HUES48 (cell line): ENCODE data around the gene TBL3.
"Not testable (repeated sequence)": the region's sequence is repeated elsewhere in the genome, so short reads cannot be mapped to it uniquely, and the experiment has no call there.

ENCODE experiments used
- H3K27ac ChIP-seq: one replicate; pipeline ENCODE4 v1.7.0; 2013; ENCODE audit warnings: low read depth, low read length, inconsistent platforms
- H3K27me3 ChIP-seq: 2 replicates; pipeline ENCODE4 v1.6.1; 2013; ENCODE audit warnings: mild to moderate bottlenecking, low read length; ENCODE audit not compliant: control insufficient read depth, insufficient read depth
- H3K36me3 ChIP-seq: 2 replicates; pipeline ENCODE4 v1.6.1; 2013; ENCODE audit warnings: low read length; ENCODE audit not compliant: control insufficient read depth, insufficient read depth
- H3K4me1 ChIP-seq: 2 replicates; pipeline ENCODE4 v1.6.1; 2013; ENCODE audit warnings: mild to moderate bottlenecking, low read length; ENCODE audit not compliant: control insufficient read depth, insufficient read depth
- H3K4me3 ChIP-seq: 2 replicates; pipeline ENCODE4 v1.5.1; 2013; ENCODE audit warnings: mild to moderate bottlenecking, low read depth, low read length
- H3K9ac ChIP-seq: 2 replicates; pipeline ENCODE4 v1.6.1; 2013; ENCODE audit warnings: mild to moderate bottlenecking, low read depth, low read length, moderate library complexity
- H3K9me3 ChIP-seq: 2 replicates; pipeline ENCODE4 v1.6.1; 2013; ENCODE audit warnings: low read length; ENCODE audit not compliant: control insufficient read depth, insufficient read depth

The TBL3 gene

GRCh38 chr16:1936945-1937479 is 34.8 kb upstream of the TBL3 start:
- Histone ChIP-seq H3K4me1 (peaks cover 3% of the 10 kb centered on the region), H3K27me3 (no peaks in the 10 kb centered on the region), H3K9me3 (no peaks in the 10 kb centered on the region), H3K27ac (no peak overlapping the region), H3K36me3 (peaks cover 26% of the 10 kb centered on the region), H3K9ac (no peak overlapping the region), H3K4me3 (no peak overlapping the region)

DNA sequence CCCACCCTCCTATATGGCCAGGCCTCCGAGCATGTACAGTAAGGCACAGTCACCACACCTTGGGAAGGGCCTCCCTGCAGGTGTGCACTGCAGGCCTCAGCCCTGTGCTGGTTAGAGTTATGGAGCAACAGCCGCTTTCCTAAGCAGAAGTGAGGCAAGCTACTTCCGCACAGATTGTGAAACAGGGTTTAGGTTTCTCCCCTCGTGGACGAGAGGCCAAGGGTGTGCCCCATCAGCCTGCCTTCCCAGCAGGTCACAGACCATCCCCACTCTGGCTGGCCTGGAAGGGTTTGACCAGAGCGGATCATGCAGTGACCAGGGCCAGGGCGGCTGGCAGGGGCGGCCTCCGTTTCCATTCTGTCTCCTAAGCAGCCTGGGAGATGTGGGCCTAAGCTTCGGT is 33.5 kb upstream of the TBL3 start:
- peaks cover 9% of the 10 kb centered on the region for H3K4me1 ChIP-seq
- H3K27me3 ChIP-seq: no peaks in the 10 kb centered on the region
- H3K9me3 ChIP-seq: no peaks in the 10 kb centered on the region
- H3K27ac ChIP-seq: no peak overlapping the region
- H3K4me3 ChIP-seq: no peak overlapping the region
- H3K36me3 ChIP-seq: peaks cover 26% of the 10 kb centered on the region
- H3K9ac ChIP-seq: no peak overlapping the region

DNA sequence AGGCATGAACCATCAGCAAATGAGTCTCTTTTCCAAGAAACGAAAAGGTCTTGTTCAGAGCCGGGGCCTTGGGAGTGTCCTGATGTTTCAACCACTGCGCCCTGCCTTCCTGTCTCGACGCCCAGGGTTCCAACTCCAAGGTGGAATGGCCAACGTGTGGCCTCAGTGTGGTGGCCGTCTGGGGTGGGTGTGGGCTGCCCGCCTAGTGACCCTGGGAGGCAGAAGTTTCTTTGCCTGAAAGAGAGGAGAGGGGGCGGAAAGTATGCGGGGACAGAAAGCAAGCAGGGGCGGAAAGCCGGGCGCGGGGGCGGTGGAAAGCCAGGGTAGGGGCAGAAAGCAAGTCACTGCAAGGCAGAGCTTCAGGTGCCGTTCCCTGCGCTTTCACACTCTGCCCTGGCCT is 32.9 kb upstream of the TBL3 start:
- H3K4me1 ChIP-seq: peaks cover 9% of the 10 kb centered on the region
- H3K36me3 ChIP-seq: peaks cover 26% of the 10 kb centered on the region
- no peak overlapping the region for H3K9ac ChIP-seq
- no peaks in the 10 kb centered on the region for H3K9me3 ChIP-seq
- no peak overlapping the region for H3K27ac ChIP-seq
- no peaks in the 10 kb centered on the region for H3K27me3 ChIP-seq
- H3K4me3 ChIP-seq: no peak overlapping the region

- not testable (repeated sequence) for H3K27ac ChIP-seq, H3K9ac ChIP-seq, H3K4me3 ChIP-seq, H3K9me3 ChIP-seq, H3K27me3 ChIP-seq, H3K4me1 ChIP-seq
- peaks cover 26% of the 10 kb centered on the region for H3K36me3 ChIP-seq
These were observed 32.0 kb upstream of the TBL3 start for GRCh38 chr16:1939833-1940232.

DNA sequence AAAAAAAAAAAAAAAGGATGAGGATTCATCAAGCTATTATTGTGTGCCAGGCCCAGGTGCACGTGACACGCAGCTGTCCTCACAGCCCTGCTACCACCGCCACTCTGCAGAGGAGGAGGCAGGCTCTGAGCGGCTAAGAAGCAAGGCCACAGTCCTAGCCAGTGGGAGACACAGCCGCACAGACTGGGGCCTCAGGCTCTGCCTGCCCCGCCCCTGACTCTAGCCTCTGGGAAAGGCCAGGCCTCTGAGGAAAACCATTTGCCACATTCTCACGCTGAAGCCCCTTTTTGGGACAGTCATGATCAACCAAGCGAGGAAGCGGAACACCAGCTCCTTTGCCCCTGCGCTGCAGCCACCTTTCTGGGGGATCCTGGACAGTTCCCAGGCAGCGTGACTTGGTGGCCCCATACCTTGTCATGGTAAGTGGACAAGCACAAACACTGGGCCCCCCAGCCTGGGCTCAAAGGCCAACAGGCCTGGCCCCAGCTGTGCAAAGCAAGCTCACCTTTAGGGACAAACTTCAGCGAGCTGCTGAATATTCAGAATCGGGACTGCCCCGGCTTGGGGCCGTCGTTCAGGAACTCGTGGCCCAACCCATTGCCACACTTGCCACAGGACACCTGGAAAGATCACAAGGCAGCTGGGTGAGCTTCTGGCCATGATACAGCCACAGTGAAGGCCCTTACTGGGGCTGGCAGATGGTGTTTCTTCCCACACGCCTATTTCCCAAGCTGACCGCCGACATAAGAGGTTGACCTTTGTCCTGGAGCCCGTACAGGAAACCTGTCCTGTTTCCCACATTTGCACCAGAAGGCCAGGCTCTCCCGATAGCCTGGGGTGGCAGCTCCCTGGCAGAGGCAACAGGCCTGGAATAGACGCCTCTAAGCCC is 31.3 kb upstream of the TBL3 start:
- no peaks in the 10 kb centered on the region for H3K9me3 ChIP-seq
- H3K9ac ChIP-seq: no peak overlapping the region
- no peaks in the 10 kb centered on the region for H3K27me3 ChIP-seq
- H3K4me1 ChIP-seq: peaks cover 9% of the 10 kb centered on the region
- H3K36me3 ChIP-seq: peaks cover 26% of the 10 kb centered on the region
- no peak overlapping the region for H3K27ac ChIP-seq
- no peak overlapping the region for H3K4me3 ChIP-seq

- peaks cover 9% of the 10 kb centered on the region for H3K4me1 ChIP-seq
- no peaks in the 10 kb centered on the region for H3K9me3 ChIP-seq
- H3K27me3 ChIP-seq: no peaks in the 10 kb centered on the region
- H3K4me3 ChIP-seq: no peak overlapping the region; the same call in 1 of the 2 replicates
- no peak overlapping the region for H3K9ac ChIP-seq
- peaks cover 26% of the 10 kb centered on the region for H3K36me3 ChIP-seq
- no peak overlapping the region for H3K27ac ChIP-seq
These were observed 30.4 kb upstream of the TBL3 start for GRCh38 chr16:1941162-1942046.

DNA sequence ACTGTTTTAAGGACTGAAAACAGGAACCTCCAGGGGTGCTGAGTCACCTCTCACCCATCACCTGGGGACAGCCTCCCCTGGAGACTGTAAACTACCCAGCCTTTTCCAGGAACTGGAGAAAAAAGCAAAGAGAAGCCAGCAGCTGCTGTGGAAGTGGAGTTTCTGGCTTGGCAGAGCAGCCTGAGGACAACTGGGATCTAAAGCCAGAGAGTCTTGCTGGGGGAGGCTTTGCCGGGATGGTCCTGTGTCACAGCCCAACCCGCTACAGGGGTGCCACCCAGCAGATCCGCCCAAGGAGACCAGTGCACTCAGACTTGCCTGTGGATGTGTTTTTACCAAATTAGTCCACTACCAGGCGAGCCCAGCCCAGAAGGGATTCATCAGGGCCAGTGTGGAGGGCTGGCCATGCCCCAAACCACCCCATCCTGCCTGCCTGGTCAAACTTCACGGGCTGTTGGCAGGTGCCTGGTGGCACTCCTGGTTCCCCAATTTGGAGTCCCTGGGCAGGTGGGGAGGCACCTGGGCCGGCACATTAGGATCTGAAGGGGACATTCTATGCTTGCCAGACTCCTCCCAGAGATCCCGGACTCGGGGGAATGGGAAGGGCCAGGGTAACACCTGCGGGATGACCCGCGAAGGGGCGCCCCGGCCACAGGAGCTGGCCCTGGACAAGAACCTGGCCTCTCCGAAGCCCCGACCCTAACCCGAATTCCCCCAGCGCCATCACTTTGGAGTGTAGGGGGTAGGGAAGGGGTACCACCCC is 29.6 kb upstream of the TBL3 start:
- Histone ChIP-seq H3K27ac (no peak overlapping the region), H3K4me3 (peak overlapping the region; percentile 78), H3K9ac (no peak overlapping the region), H3K36me3 (peaks cover 26% of the 10 kb centered on the region), H3K27me3 (no peaks in the 10 kb centered on the region), H3K9me3 (no peaks in the 10 kb centered on the region), H3K4me1 (peaks cover 9% of the 10 kb centered on the region)

DNA sequence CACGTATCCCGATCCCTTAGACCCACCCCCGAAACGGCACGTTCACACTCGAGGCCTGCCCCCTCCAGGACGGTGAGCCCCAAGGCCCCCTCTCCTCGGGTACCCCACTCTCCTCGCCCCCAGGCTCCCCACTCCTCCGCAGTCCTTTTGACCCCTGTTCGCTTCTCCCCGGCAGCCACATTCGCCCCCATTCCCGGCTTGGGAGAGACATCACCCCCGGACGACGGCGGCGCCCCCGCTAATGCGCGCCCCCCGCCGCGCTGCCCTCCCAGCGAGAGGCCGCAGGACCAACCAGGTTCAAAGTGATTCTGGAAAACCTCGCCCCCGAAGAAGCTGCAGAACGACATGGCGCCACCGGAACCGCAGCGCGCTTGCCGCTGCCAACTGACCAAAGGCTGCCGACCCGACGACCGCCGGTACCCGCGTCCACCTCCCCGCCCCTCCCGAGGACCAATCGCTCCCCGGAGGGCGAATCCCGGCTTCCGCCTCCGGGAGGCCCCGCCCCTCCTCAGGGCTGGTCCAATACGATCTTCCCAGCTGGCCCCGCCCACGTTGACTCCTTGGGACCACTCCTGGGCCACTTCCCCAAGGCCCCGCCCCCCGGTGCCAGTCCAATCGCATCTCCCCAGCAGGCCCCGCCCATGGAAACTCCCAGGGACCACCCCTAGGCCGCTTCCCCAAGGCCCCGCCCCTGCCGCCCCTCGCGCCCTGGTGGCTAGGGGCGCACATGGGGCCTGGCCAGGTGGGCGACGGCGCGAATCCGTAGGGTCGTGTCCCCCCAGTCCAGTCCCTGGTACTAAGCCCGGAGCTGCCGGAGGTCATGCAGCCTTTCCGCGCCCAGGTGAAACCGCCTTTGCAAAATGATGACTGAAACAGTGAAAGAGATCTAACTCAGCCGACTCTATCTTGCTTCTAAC is 28.8 kb upstream of the TBL3 start, which contains the start of gene MSRB1:
Gene MSRB1, minus strand, starts transcription at position 390 of the 917 bp plus-strand sequence. Its CDS starts 43 bp downstream, at position 347.
- Histone ChIP-seq H3K9ac (no peak within 1 kb of the TSS), H3K4me3 (peak within 1 kb of the TSS; percentile 78), H3K27ac (no peak within 1 kb of the TSS)

GRCh38 chr16:1944612-1945199 is 27.1 kb upstream of the TBL3 start:
- Histone ChIP-seq H3K27me3 (no peaks in the 10 kb centered on the region), H3K4me1 (peaks cover 9% of the 10 kb centered on the region)

More for the DNA sequence above, 28.8 kb upstream of the TBL3 start, which contains the start of gene MSRB1:
- Histone ChIP-seq H3K27me3 (no peaks in the 10 kb centered on the region), H3K36me3 (peaks cover 21% of the 10 kb centered on the region), H3K9me3 (no peaks in the 10 kb centered on the region), H3K4me1 (peaks cover 9% of the 10 kb centered on the region)

More at GRCh38 chr16:1944612-1945199, 27.1 kb upstream of the TBL3 start:
- no peaks in the 10 kb centered on the region for H3K9me3 ChIP-seq
- H3K9ac ChIP-seq: no peak overlapping the region
- H3K36me3 ChIP-seq: 0 out of 2 replicates have a peak, but pooled peaks cover 6% of the 10 kb centered on the region
- no peak overlapping the region for H3K4me3 ChIP-seq
- no peak overlapping the region for H3K27ac ChIP-seq
